Retinal pigment epithelial cell (primary cell): ENCODE measurements around the gene TMEM238.

Source experiments
- DNase-seq: peaks from one replicate; pipeline ENCODE4 v3.0.0-alpha.2; 2010; ENCODE audit warnings: low read depth
- H3K4me3 ChIP-seq: 2 replicates; pipeline ENCODE4 v1.5.1; 2011; ENCODE audit warnings: mild to moderate bottlenecking, low read length, control low read depth, moderate library complexity
- CTCF ChIP-seq: conservative IDR thresholded peaks from 2 replicates; pipeline ENCODE4 v1.5.1; 2011; ENCODE audit warnings: low read depth, low read length, control low read depth, inconsistent platforms

TMEM238 gene, protein sequence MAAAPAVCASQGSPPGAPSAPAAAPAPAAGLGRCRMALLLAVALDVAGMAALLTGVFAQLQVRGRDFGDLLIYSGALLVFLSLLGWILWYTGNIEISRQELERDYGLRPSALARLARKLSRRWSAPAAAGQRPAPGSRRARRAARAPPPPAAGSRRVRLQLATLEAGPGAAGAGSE

GRCh38 chr19:55384131-55384919, at the start of gene TMEM238:
TSS of gene TMEM238 (minus strand) at chr19:55384292. CDS start at chr19:55384259, 33 bp downstream.
- no peak for DNase-seq
- H3K4me3 ChIP-seq = peak within 1 kb of the TSS; percentile 100
- no peak for TF ChIP-seq CTCF

DNA sequence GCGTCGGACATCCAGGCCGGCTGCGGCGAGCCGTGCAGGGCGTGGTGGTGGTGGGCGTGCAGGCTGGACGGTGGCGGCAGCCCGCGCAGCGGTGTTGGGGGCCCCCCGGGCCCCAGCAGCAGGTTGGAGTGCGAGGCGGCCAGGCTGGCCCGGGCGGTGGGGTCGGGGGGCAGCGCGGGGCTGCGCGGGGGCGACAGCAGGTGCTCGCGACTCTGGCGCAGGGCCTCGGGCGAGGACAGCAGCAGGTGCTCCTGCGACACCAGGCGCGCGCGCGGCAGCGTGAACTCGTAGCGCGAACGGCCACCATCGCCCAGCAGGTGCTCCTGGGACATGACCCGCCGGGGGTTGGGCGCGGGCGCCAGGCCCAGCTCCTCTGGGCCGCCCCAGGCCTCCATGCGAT, 49.2 kb upstream of the TMEM238 start:
- no peak for TF ChIP-seq CTCF
- no peak for DNase-seq
- H3K4me3 ChIP-seq = no peak overlapping the region

DNA sequence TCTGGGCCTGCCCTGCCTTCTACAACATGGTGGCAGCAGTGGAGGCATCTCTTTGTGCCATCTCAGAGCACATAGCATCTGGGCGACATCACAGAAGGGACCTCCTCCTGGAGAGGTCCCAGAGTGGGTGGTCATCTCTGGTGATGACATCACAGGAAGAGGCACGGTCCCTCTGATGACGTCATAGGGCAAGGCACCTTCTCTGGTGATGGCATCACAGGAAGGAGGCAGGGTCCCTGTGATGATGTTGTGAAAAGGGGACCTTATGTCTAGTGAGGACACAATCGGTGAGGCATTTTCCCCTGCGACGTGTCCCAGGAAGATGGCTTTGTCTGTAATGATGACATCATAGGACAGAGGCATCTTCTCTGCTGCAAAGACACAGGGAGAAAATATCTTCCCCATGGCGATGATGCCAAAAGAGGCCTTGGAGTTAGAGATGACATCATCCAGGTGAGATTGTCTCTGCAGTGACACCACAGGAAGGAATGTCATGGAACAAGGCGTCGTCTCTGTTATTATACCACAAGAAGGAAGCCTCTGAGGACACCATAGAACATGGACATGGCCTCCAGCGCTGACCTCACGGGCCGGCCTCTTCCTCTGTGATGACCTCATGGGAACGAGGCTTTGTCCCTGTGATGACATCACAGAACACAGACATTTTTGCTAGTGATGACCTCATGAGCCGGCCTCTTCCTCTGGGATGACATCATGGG, 48.3 kb upstream of the TMEM238 start:
- DNase-seq = no peak
- H3K4me3 ChIP-seq = no peak overlapping the region
- TF ChIP-seq CTCF = no peak

GRCh38 chr19:55431183-55431582, 47.1 kb upstream of the TMEM238 start:
- H3K4me3 ChIP-seq = no peak overlapping the region
- DNase-seq = no peak
- TF ChIP-seq CTCF = no peak

GRCh38 chr19:55426042-55426441, 42.0 kb upstream of the TMEM238 start:
- TF ChIP-seq CTCF = no peak
- no peak for DNase-seq
- no peak overlapping the region for H3K4me3 ChIP-seq

- no peak overlapping the region for H3K4me3 ChIP-seq
- no peak for DNase-seq
- no peak for TF ChIP-seq CTCF
These were observed 40.4 kb upstream of the TMEM238 start for GRCh38 chr19:55424518-55424917.
